ENCODE measurements around the gene RBM38.

DNA sequence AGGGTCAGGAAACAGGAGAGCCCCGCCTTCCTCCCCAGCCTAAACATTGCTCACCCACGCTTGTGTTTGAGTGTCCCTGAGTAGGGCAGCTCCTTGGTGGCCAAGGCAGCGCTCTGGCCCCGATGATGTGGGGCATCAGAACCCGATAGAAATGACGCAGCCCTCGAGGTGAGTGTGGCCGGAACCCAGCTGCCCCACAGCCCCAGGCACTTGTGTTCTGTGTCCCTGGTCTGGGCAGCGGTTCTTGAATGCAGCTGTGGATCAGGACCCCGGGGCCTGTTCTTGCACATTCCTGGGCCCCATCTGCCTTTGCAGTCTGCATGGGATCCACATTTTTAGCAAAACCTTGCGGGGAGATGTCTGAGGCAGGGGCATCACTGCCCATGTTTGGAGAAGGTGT, 12.8 kb downstream of the RBM38 start:
- TF ChIP-seq, protein P1, sequence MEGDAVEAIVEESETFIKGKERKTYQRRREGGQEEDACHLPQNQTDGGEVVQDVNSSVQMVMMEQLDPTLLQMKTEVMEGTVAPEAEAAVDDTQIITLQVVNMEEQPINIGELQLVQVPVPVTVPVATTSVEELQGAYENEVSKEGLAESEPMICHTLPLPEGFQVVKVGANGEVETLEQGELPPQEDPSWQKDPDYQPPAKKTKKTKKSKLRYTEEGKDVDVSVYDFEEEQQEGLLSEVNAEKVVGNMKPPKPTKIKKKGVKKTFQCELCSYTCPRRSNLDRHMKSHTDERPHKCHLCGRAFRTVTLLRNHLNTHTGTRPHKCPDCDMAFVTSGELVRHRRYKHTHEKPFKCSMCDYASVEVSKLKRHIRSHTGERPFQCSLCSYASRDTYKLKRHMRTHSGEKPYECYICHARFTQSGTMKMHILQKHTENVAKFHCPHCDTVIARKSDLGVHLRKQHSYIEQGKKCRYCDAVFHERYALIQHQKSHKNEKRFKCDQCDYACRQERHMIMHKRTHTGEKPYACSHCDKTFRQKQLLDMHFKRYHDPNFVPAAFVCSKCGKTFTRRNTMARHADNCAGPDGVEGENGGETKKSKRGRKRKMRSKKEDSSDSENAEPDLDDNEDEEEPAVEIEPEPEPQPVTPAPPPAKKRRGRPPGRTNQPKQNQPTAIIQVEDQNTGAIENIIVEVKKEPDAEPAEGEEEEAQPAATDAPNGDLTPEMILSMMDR (conservative IDR thresholded peaks at IDR 0.05; ENCODE audit: low read depth, low read length): no peak
- TF ChIP-seq EZH2 (IDR thresholded peaks at IDR 0.05; ENCODE audit: borderline replicate concordance, low read depth, low read length, poor library complexity, severe bottlenecking): no peak

Measured in A673 (cell line).